MCF 10A (cell line): ENCODE measurements around the gene PLOD1. TPM values are rescaled to one million over a fixed set of nuclear protein-coding genes. Genes with fewer than 3 reads are reported as not detected.

Experiments
- BruUV-seq: library from RNA; stranded (reverse); fragments of 400-500 nt; replicated peaks from 2 replicates; lab custom pipeline; 2021; lab: Mats Ljungman, UMichigan
- CTCF ChIA-PET: fragments of 300-600 bp; sonication (Branson Sonifier 250); formaldehyde crosslinking; extraction: SDS; loops from one replicate; lab custom pipeline; 2021; ENCODE audit warnings: antibody characterized with exemption, inconsistent platforms; lab: Yijun Ruan, JAX
- POLR2A ChIA-PET: fragments of 300-600, 350-650 bp; sonication (Branson Sonifier 250); formaldehyde crosslinking; extraction: SDS; loops from one replicate; lab custom pipeline; 2020; ENCODE audit warnings: antibody characterized with exemption, inconsistent platforms; lab: Yijun Ruan, JAX
- DNase-seq: peaks from one replicate; pipeline ENCODE4 v3.0.0-alpha.2; 2018; ENCODE audit not compliant: unreplicated experiment
- H3K27ac Mint-ChIP-seq: one replicate; pipeline ENCODE4 v1.8.0; 2022; ENCODE audit warnings: mild to moderate bottlenecking, low read depth, mixed read lengths; ENCODE audit not compliant: unreplicated experiment
- H3K27me3 Mint-ChIP-seq: one replicate; pipeline ENCODE4 v1.8.0; 2022; ENCODE audit warnings: mixed read lengths; ENCODE audit not compliant: insufficient read depth, unreplicated experiment
- H3K36me3 Mint-ChIP-seq: one replicate; pipeline ENCODE4 v1.8.0; 2022; ENCODE audit warnings: mild to moderate bottlenecking, moderate library complexity, mixed read lengths; ENCODE audit not compliant: insufficient read depth, unreplicated experiment
- H3K4me1 Mint-ChIP-seq: one replicate; pipeline ENCODE4 v1.8.0; 2022; ENCODE audit warnings: mixed read lengths; ENCODE audit not compliant: insufficient read depth, unreplicated experiment
- H3K4me3 Mint-ChIP-seq: one replicate; pipeline ENCODE4 v1.8.0; 2022; ENCODE audit warnings: mild to moderate bottlenecking, moderate library complexity, mixed read lengths; ENCODE audit not compliant: unreplicated experiment
- H3K9me3 Mint-ChIP-seq: one replicate; pipeline ENCODE4 v1.8.0; 2022; ENCODE audit warnings: mixed read lengths; ENCODE audit not compliant: unreplicated experiment
- CTCF ChIP-seq: fragments of 200-600 bp; IDR thresholded peaks from one replicate; pipeline ENCODE4 v1.8.0; 2022; ENCODE audit warnings: antibody characterized with exemption, mild to moderate bottlenecking; ENCODE audit not compliant: unreplicated experiment
- intact Hi-C: fragments of 100-400 bp; cut with micrococcal nuclease; formaldehyde crosslinking; loops from 2 replicates; pipeline ENCODE4 v1.14.1; 2022
- total RNA-seq: library from RNA; stranded (reverse); gene quantifications from 2 replicates; pipeline ENCODE4 v1.2.3, GENCODE V29; 2022

PLOD1 gene
- total RNA-seq, 1 experiment from 2014 or later, result 48.2 TPM

GRCh38 chr1:11981378-11982009 is 47.0 kb downstream of the PLOD1 start:
- peak overlapping the region; percentile 78 for H3K4me3 Mint-ChIP-seq
- intact Hi-C loops, result loop anchor here (1.0 to 2.0 kb wide), 3 partner anchors 37 to 72 kb away; partner anchors contain the start of genes MIIP and PLOD1
- DNase-seq, result peak; percentile 93
- CTCF ChIA-PET, result interaction anchor here (0.6 to 1.3 kb wide), 6 partner anchors 27 to 879 kb away, joined by 3 to 4 read pairs (median 3); no protein-coding TSS in a partner anchor
- no peaks in the 10 kb centered on the region for H3K9me3 Mint-ChIP-seq
- H3K27me3 Mint-ChIP-seq, result no peaks in the 10 kb centered on the region
- TSS peak; percentile 87 for BruUV-seq
- H3K4me1 Mint-ChIP-seq, result peaks cover 29% of the 10 kb centered on the region
- POLR2A ChIA-PET, result interaction anchor here (0.6 to 7.1 kb wide), 30 partner anchors 8 to 1531 kb away, joined by 3 to 180 read pairs (median 4); partner anchors contain the start of genes CLCN6, KIAA2013, MIIP and MTHFR
- TF ChIP-seq CTCF, result no peak
- peak overlapping the region; percentile 99 for H3K27ac Mint-ChIP-seq
- peaks cover 56% of the 10 kb centered on the region for H3K36me3 Mint-ChIP-seq

GRCh38 chr1:11982010-11982392 is 47.5 kb downstream of the PLOD1 start:
- Mint-ChIP-seq H3K27me3 (no peaks in the 10 kb centered on the region), H3K27ac (peak overlapping the region; percentile 99), H3K9me3 (no peaks in the 10 kb centered on the region), H3K36me3 (peaks cover 61% of the 10 kb centered on the region), H3K4me1 (peaks cover 29% of the 10 kb centered on the region), H3K4me3 (peak overlapping the region; percentile 78)
- ChIA-PET CTCF (interaction anchor here (0.8 to 1.2 kb wide), 2 partner anchors 70 to 86 kb away, joined by 3 read pairs; no protein-coding TSS in a partner anchor), POLR2A (interaction anchor here (0.6 to 7.1 kb wide), 23 partner anchors 8 to 1532 kb away, joined by 3 to 180 read pairs (median 4); partner anchors contain the start of genes KIAA2013 and MIIP)
- BruUV-seq, result no TSS peak
- no peak for TF ChIP-seq CTCF
- DNase-seq, result no peak
- intact Hi-C loops, result no loop called here

GRCh38 chr1:11984121-11984520 is 49.6 kb downstream of the PLOD1 start:
- intact Hi-C loops, result no loop called here
- peaks cover 29% of the 10 kb centered on the region for H3K4me1 Mint-ChIP-seq

More at GRCh38 chr1:11984121-11984520, 49.6 kb downstream of the PLOD1 start:
- ChIA-PET POLR2A (interaction anchor here (1.4 to 7.1 kb wide), 2 partner anchors 35 to 75 kb away, joined by 3 to 180 read pairs; partner anchors contain the start of gene MIIP), CTCF (interaction anchor here (0.6 to 1.4 kb wide), 3 partner anchors 17 to 76 kb away, joined by 3 to 4 read pairs (median 4); no protein-coding TSS in a partner anchor)
- no peak for TF ChIP-seq CTCF
- no peaks in the 10 kb centered on the region for H3K27me3 Mint-ChIP-seq
- BruUV-seq, result no TSS peak
- H3K9me3 Mint-ChIP-seq, result no peaks in the 10 kb centered on the region
- H3K4me3 Mint-ChIP-seq, result no peak overlapping the region
- H3K27ac Mint-ChIP-seq, result no peak overlapping the region
- DNase-seq, result no peak
- H3K36me3 Mint-ChIP-seq, result peaks cover 77% of the 10 kb centered on the region
